GM19324 (cell line): ENCODE results near the gene CENPC.
A peak's percentile ranks its signal among the peaks of the same experiment; 100 is the strongest.

ENCODE experiments used
- ATAC-seq: cut with Tn5 transposase; IDR thresholded peaks from one replicate; pipeline ENCODE4 v1.9.1; 2021; ENCODE audit warnings: mild to moderate bottlenecking, moderate library complexity; ENCODE audit not compliant: unreplicated experiment, low FRiP score

The CENPC gene, protein sequence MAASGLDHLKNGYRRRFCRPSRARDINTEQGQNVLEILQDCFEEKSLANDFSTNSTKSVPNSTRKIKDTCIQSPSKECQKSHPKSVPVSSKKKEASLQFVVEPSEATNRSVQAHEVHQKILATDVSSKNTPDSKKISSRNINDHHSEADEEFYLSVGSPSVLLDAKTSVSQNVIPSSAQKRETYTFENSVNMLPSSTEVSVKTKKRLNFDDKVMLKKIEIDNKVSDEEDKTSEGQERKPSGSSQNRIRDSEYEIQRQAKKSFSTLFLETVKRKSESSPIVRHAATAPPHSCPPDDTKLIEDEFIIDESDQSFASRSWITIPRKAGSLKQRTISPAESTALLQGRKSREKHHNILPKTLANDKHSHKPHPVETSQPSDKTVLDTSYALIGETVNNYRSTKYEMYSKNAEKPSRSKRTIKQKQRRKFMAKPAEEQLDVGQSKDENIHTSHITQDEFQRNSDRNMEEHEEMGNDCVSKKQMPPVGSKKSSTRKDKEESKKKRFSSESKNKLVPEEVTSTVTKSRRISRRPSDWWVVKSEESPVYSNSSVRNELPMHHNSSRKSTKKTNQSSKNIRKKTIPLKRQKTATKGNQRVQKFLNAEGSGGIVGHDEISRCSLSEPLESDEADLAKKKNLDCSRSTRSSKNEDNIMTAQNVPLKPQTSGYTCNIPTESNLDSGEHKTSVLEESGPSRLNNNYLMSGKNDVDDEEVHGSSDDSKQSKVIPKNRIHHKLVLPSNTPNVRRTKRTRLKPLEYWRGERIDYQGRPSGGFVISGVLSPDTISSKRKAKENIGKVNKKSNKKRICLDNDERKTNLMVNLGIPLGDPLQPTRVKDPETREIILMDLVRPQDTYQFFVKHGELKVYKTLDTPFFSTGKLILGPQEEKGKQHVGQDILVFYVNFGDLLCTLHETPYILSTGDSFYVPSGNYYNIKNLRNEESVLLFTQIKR

DNA sequence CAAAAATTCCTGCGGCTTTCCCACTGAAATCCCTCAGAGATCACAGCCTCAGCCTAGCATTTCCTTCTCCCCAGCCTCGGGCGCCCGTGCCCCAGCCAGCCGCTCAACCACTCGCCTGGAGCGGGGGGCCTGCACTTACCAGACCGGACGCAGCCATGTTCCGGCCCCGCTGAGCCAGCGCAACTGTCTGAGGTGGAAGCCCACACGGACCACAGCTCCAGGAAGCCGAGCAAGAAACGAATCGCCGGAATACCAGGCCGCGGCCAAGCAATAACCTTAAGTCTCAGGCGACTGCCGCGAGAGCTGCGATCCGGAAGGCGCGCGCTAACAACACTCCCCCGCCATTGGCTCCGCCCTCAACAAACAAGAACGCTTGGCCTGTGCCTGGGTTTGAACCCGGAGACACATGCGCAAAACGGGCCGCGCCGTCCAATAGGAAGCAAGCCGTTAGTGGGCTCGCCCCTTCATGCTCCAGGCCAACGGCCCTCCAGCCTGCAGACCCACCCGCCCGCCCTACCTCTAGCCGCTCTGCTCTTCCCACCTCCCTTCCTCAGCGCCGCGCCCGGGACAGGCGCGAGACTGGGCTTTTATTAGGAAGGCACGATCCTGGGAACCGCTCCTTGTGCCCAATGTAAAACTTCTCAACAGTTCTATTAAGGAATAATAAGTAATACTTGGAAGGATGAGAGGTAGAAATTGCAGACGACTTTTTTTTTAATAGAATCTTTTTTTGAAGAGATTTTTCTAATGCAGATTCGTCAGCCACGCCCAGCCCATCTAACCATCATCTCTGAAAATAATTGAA is at the start of gene CENPC:
CENPC (minus strand) TSS at position 305 of the 805 bp plus-strand sequence; CDS start at position 157, 148 bp downstream.
- peak; percentile 99 for ATAC-seq

DNA sequence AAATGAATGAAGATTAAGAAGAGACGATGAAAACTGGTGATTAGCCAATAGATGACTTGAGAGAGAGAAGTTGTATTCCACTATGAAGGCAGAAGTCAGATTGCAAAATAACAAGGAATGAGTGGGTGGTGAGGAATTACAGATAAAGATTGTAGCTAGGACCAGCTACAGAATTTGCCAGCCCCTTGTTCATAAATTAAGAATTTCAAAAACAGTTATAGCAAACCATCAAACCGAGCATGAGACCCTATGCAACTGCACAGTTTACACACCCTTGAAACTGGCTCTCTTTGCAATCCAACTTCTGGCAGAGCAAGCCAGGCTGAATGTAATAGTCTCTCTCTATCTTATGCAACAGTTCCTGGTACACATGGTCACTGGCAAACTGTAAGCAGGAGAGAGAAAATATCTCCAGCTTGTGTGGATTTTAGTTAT is 48.5 kb upstream of the CENPC start:
- ATAC-seq: no peak

DNA sequence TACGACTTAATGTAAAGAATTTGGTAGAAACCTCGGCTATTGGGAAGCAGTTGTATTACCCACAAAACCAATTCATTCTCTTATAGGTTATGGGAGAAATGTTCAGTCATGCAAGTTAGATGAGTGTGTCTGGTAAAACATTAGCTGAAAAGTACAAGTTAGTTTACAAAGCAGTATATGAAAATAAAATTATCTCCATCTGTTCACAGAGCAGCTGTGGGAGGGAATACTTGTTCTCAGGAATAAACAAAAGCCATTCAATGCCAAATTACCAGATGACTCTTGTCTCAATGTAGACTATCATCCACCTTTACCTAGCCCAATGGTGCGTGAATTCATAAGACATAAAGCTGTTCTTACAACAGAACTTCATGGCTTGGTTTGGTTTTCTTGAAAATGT is 41.9 kb upstream of the CENPC start:
- no peak for ATAC-seq

DNA sequence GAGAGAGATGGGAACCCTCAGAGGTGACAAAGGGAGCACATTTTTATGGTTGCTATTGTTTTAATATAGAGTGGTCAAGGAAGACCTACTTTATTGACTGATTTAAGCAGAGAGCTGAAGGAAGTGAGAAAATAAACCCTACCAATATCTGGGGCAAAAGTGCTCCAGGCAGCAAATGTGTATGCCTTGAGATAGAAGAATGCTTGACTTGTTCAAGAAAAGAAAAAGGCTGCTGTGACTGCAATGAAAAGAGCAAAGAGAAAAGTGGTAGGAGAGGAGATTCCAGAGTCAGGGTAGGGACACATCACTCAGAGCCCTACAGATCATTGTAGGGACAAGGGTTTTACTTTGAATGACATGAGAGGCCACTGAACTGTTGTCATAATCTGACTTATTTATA is 39.2 kb upstream of the CENPC start:
- ATAC-seq: no peak

DNA sequence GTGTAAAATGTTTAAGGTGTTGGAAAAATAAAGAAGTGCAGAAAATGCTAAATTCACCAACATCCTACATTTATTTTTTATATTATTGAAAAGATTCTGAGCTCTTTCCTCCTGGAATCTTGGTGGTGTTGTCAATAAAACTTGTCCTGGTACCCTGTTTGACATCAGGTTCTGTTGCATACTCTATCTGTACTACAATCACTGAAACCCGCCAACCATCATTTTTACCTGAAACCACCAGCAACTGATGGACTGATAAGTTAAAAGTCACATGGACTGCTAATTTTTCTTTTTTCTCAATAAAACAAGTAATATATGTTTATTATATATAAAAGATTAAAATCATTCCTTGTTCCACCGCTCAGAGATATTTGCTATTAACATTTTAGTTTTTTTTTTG is 36.6 kb upstream of the CENPC start:
- ATAC-seq: no peak

DNA sequence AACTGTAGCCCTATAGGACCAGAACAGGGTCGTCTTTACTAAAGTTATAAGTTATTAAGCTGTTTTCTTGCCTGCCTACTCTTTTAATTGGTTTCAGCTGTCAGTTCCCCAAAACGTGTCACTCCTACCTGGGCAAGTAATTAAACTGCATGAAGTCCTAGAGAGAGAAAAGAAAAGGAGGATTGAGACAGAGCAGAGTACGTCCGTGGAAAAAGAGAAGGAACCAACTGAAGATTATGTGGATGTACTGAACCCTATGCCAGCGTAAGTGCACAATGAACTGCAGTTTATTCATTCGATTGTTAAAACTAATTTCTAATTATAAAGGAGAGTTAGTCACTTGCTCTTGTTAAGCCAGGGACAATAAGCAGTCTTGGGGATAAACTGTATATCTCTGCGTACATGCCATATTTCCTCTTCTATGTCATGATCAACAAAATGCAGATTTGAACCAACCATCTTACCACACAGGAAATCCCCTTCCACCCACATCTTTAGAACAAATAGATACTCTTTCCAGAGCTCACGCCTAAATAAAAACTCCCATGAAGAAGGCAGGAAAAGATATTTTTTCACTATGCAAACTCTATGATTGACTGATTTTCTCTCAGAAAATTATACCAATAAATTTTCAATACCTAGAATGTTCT is 36.0 kb upstream of the CENPC start:
- ATAC-seq: no peak

DNA sequence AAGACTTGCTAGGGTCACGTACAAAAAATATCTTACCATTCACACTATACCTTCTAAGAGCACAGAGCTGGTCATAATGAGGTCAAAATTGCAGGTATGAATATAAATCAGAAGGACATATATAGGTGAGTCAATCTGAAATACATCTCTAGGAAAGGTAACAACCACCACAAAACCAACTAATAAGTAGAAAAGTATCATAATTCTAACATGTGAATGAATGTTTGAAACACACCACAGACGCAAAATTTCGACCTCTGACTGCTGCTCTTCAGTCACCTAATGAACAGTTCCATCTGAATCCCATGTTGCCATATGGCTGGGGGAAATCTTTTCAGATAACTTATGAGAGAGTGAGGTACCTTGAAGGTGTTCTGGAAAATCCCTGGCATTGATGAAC is 35.3 kb upstream of the CENPC start:
- ATAC-seq: no peak

DNA sequence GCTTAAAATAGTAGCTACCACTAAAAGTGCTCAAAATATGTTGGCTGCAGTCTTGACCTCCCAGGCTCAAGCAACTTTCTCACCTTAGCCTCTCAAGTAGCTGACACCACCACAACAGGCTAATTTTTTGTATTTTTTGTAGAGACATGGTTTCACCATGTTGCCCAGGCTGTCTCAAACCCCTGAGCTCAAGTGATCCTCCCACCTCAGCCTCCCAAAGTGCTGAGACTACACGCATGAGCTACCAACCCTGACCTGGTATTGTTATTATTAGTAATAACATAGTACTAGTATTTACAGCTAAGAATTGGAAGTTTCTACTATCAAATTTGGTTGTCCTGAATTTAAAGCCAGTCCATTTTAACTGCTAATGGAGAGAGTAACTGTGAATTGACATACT is 31.2 kb upstream of the CENPC start:
- ATAC-seq: no peak

DNA sequence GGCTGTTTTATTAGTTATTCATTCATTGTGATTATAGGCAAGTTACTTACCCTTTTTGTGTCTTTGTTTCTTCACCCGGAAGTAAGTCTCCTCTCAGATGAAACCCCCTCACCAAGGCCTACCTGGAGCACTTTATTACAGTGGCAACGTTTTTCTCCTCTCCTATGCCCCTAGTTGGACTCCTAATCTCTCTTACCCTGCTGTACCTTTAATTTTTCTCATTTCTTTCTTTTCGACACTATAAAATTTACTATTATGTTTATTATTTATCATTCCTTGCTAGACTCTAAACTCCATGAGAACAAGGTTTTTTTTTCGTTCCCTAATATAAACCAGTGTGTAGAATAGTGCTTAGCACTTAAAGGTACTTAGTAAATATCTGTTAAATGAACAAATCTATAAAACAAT is 30.8 kb upstream of the CENPC start:
- no peak for ATAC-seq

DNA sequence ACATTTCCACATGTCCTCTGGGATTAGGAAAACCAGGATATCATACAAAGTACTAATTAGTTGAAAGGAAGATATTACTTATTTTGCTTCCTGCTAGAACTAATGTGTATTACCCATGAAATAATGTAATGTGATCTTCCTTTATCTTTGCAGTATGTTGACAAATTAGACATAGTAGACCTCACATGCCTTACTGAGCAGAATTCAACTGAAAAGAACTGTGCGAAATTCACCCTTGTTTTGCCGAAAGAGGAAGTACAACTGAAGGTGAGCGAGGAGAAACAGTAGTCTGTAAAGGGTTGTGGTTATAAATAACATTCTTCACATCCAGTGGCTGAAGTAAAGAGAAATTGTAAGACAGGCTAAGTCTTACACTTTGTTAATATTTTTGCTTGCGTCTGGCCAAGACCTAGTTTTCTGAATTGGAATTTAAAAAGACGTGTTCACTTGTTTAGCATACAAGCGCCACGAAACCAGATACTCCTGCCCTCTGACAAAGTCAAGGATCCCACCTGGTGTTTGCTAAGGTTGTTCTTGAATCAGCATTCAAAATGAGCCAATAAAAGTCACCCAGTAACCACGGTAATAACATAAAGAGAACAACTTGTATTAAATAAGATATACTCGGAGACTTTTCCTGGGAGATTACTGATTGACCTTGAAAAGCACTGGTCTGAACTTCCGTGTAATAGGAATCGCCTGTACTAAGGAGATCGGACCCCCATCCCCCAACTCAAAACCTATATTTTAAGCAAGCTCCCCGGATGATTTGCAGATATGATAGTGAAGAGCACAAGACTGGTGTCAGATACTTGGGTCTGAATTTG is 30.1 kb upstream of the CENPC start:
- ATAC-seq: peak; percentile 95

DNA sequence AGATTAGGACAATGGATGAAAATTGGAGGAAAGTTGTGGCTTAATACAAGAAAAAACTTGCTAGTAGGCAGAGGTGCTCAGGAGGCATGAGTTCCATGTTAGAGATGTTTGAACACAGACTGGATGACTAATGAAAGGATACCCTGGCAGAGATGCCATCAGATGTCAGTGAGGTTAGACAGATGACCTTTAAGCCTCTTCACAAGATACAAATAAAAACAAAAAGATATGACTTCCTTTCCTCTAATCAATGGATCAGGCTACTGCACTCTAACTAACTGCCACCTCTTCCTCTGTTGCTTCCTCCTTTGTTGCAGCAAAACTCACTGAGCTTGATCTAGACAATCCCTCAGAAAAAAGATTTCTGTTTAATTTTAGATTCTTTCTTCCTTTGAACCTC is 27.9 kb upstream of the CENPC start:
- ATAC-seq: no peak

DNA sequence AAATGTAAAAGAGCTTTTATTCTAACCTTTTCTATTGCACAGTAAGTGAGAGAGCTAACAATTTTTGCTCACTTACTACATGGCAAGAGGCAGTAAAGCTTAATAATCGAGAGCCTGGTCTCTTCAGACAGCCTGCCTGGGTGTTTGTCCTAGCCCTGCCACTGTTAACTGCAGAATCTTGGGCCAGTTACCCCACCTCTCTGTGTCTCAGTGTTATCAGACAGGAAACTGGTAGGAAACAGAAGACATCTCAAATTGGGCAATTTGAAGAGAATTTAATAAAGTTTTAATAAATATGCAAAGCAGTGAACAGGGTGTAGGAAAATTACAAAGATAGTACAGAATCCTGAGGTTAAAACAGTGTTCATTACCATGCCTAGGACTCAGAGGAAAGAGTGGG is 26.7 kb upstream of the CENPC start:
- no peak for ATAC-seq

DNA sequence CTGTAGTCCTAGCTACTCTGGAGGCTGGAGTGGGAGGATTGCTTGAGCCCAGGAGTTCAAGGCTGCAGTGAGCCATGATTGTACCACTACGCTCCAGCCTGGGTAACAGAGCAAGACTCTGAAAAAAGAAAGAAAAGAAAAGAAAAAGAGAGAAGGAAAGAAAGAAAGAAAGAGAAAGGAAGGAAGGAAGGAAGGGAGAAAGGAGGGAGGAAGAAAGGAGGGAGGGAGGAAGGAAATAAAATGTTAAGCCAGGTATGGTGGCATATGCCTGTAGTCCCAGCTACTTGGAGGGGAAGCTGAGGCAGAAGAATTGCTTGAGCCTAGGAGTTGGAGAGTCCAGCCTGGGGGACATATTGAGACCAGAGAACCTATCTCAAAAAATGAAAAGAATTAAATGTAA is 25.2 kb upstream of the CENPC start:
- no peak for ATAC-seq

DNA sequence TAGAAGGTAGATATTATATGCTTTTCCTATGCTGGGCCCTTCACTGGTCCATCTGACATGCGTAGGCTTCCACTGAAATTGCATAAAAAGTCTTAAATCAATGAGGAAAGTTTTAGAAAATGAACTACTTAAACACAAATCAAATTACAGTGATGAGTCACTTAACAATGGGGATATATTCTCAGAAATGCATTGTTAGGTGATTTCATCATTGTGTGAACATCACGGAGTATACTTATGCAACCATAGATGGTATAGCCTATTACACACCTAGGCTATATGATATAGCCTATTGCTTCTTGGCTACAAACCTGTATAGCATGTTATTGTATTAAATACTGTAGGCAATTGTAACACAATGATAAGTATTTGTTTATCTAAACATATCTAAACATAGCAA is 23.5 kb upstream of the CENPC start:
- no peak for ATAC-seq

DNA sequence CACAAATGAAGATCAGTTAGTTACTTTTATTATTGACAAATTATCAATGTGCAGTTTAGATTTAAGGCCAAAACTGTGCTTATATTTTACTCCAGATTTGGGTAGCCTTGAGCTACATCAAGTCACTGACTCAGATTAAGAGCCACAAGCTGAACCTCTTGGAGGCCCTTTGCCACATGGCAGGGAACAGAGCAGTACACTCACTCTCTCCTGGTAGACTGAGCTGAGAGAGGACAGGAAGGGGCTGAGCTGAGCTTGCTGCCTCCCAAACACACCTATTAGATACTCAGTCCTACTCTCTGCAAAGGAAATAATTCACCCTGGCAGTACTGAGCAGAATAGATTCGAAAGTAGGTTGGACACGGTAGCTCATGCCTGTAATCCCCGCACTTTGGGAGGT is 21.0 kb upstream of the CENPC start:
- ATAC-seq: no peak

DNA sequence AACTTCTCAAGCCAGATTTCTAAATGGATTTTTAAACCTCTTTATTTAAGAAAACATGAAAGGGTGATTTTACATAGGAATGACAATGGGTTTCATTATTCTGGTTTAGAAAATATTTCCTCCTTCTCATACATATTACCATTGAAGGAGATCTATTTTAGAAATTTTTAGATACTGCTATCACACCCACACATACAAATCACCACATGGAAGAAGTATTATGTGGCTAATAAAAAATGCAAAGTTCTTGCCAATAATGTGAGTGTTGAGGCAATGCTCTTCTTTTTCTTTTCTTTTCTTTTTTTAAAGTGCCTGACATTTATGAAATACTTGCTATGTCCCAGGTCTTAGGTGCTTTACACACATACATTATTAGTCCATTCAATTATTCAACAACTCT is 20.0 kb upstream of the CENPC start:
- ATAC-seq: no peak

DNA sequence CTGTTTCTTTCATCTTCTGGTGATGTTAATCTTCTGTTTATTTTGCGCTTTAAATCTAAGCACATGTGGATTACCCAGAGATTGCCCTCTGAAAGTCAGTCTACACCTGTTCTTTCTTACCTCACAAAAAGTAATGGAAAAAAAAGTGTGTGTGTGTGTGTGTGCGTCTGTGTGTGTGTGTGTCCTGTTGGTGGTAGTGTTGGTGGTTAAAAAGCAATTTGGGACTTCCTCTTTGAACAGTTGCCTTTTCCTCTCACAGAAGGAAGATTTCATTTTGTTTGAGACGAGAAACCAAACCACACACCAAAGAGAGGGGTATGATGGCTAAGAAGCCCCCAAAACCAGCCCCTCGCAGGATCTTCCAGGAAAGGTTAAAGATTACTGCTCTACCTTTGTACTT is 13.2 kb upstream of the CENPC start, which contains the start of gene STAP1:
STAP1 (plus strand) TSS at position 235 of the 400 bp plus-strand sequence; CDS start at position 318, 83 bp downstream.
- peak; percentile 66 for ATAC-seq

DNA sequence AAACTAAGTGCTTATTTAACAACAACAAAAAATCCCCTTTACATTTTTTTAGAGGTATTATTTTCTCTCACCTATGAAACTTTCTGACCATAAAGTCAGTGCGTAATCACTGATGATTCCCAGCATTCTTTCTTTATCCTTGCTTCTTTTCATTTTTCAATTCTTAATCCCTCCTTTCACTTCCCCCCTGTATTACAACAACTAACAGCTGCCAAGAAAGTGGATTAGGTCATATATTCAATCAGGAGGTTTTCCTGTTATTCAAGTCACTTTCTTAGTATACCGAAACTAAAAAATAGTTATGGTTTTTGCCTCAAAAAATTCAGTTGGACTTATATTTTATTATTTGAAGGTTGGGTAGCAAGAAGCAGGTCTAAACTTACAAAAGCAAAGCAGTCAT is 11.1 kb upstream of the CENPC start:
- ATAC-seq: no peak

DNA sequence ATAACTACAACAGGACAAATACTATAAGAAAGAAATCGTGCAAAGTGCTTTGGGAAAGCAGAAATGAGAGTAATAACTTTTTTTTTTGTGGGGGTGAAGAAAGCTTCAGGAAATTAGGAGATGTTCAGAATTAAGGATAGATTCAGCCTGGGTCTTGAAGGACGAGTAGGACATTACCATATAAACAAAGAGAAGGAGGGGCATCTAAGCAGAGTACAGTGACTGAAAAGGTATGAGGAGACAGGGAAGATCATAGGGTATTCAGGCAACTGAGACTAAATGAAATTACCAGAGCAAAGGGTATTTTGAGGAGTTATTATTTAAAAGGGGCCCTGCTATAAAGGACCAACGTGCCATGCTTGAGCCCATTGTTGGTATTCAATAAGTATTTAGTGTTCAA is 10.1 kb upstream of the CENPC start:
- no peak for ATAC-seq
